HEK293 (cell line): Measurements from ENCODE around the gene NSD1.

Source experiments
- CTCF ChIP-seq: fragments of 450-650 bp; formaldehyde crosslinking; IDR thresholded peaks from 2 replicates; pipeline ENCODE4 v1.5.1; 2016; ENCODE audit warnings: missing biosample characterization, missing genetic modification characterization
- ZNF391 ChIP-seq: fragments of 450-650 bp; formaldehyde crosslinking; IDR thresholded peaks from 2 replicates; pipeline ENCODE4 v1.5.1; 2016; ENCODE audit warnings: low read depth, missing biosample characterization, missing genetic modification characterization, borderline replicate concordance

GRCh38 chr5:177242304-177242703, 108.7 kb downstream of the NSD1 start:
- TF ChIP-seq CTCF (tag by site-specific recombination) = no peak
- TF ChIP-seq ZNF391 = no peak
